Trophoblast cell (in vitro differentiated cells and primary cell): Measurements from ENCODE around the gene KMT2C. TPM values are rescaled to one million over a fixed set of nuclear protein-coding genes. Genes with fewer than 3 reads are reported as not detected.

Experiments used
- DNase-seq, 2 donors: peaks; one replicate each; pipeline ENCODE4 v3.0.0-alpha.2; 2016
- H2AFZ ChIP-seq: 2 replicates; pipeline ENCODE4 v1.6.1; 2013; ENCODE audit warnings: low read length, moderate library complexity, mild to moderate bottlenecking; ENCODE audit not compliant: insufficient read depth, poor library complexity
- H2AK5ac ChIP-seq: 2 replicates; pipeline ENCODE4 v1.6.1; 2013; ENCODE audit warnings: mild to moderate bottlenecking, low read length
- H2BK120ac ChIP-seq: 2 replicates; pipeline ENCODE4 v1.6.1; 2013; ENCODE audit warnings: low read length, mild to moderate bottlenecking, moderate library complexity; ENCODE audit not compliant: insufficient read depth, poor library complexity
- H2BK12ac ChIP-seq: 2 replicates; pipeline ENCODE4 v1.6.1; 2013; ENCODE audit warnings: mild to moderate bottlenecking, low read length, moderate library complexity
- H2BK5ac ChIP-seq: 2 replicates; pipeline ENCODE4 v1.6.1; 2013; ENCODE audit warnings: low read length, low read depth, moderate library complexity, mild to moderate bottlenecking; ENCODE audit not compliant: poor library complexity
- H3K14ac ChIP-seq: 2 replicates; pipeline ENCODE4 v1.6.1; 2013; ENCODE audit warnings: mild to moderate bottlenecking, low read length
- H3K18ac ChIP-seq: 2 replicates; pipeline ENCODE4 v1.6.1; 2013; ENCODE audit warnings: mild to moderate bottlenecking, low read length
- H3K23ac ChIP-seq: 2 replicates; pipeline ENCODE4 v1.6.1; 2013; ENCODE audit warnings: low read length
- H3K27ac ChIP-seq: 2 replicates; pipeline ENCODE4 v1.5.1; 2013; ENCODE audit warnings: low read depth, mild to moderate bottlenecking, inconsistent platforms, low read length, moderate library complexity
- H3K27me3 ChIP-seq: 2 replicates; pipeline ENCODE4 v1.6.1; 2013; ENCODE audit warnings: inconsistent platforms, mild to moderate bottlenecking, low read length, moderate library complexity; ENCODE audit not compliant: insufficient read depth
- H3K36me3 ChIP-seq, 2 experiments: 1 replicate in 1 of 2; 2 replicates in 1 of 2; pipeline ENCODE4 v1.6.1; 2013; ENCODE audit warnings: low read length in 2 of 2, mild to moderate bottlenecking in 2 of 2, moderate library complexity in 1 of 2; ENCODE audit not compliant: insufficient read depth in 2 of 2, control insufficient read depth in 1 of 2
- H3K4ac ChIP-seq: 2 replicates; pipeline ENCODE4 v1.6.1; 2013; ENCODE audit warnings: low read depth, mild to moderate bottlenecking, low read length, moderate library complexity
- H3K4me1 ChIP-seq, 2 experiments: 1 replicate in 1 of 2; 2 replicates in 1 of 2; pipeline ENCODE4 v1.6.1; 2013; ENCODE audit warnings: low read length in 2 of 2, mild to moderate bottlenecking in 2 of 2, moderate library complexity in 1 of 2; ENCODE audit not compliant: insufficient read depth in 2 of 2, control insufficient read depth in 1 of 2
- H3K4me2 ChIP-seq: 2 replicates; pipeline ENCODE4 v1.6.1; 2013; ENCODE audit warnings: inconsistent platforms, mild to moderate bottlenecking, low read length, moderate library complexity
- H3K4me3 ChIP-seq: 2 replicates; pipeline ENCODE4 v1.5.1; 2013; ENCODE audit warnings: mild to moderate bottlenecking, low read depth, low read length, inconsistent platforms
- H3K79me1 ChIP-seq: one replicate; pipeline ENCODE4 v1.6.1; 2013; ENCODE audit warnings: low read length
- H3K79me2 ChIP-seq: 2 replicates; pipeline ENCODE4 v1.6.1; 2013; ENCODE audit warnings: low read length, mild to moderate bottlenecking; ENCODE audit not compliant: control insufficient read depth, insufficient read depth, poor library complexity
- H3K9ac ChIP-seq: 2 replicates; pipeline ENCODE4 v1.6.1; 2013; ENCODE audit warnings: mild to moderate bottlenecking, low read length
- H3K9me3 ChIP-seq: 2 replicates; pipeline ENCODE4 v1.6.1; 2013; ENCODE audit warnings: low read depth, mild to moderate bottlenecking, control low read depth, inconsistent platforms, low read length; ENCODE audit not compliant: insufficient read depth
- H4K12ac ChIP-seq: 2 replicates; pipeline ENCODE4 v1.6.1; 2013; ENCODE audit warnings: low read depth, mild to moderate bottlenecking, low read length, moderate library complexity
- H4K8ac ChIP-seq: 2 replicates; pipeline ENCODE4 v1.6.1; 2013; ENCODE audit warnings: low read depth, mild to moderate bottlenecking, low read length, moderate library complexity
- H4K91ac ChIP-seq: one replicate; pipeline ENCODE4 v1.6.1; 2013; ENCODE audit warnings: low read depth, mild to moderate bottlenecking, low read length, moderate library complexity
- WGBS: extraction: QIAGEN DNeasy Blood & Tissue Kit; methylation state at CpG from one replicate; pipeline ENCODE4 v1.1.7; 2013; ENCODE audit warnings: missing lambda C conversion rate; ENCODE audit not compliant: insufficient read length, insufficient coverage; ENCODE audit errors: extremely low coverage; 5-methylcytosine and 5-hydroxymethylcytosine counted together
- polyA plus RNA-seq: library from polyadenylated mRNA; stranded (reverse); fragments of 200-250 nt; gene quantifications from 2 replicates; pipeline ENCODE4 v1.2.3, GENCODE V29; 2013

KMT2C gene
- 26.4 and 28.2 TPM in 2 replicates for polyA plus RNA-seq

DNA sequence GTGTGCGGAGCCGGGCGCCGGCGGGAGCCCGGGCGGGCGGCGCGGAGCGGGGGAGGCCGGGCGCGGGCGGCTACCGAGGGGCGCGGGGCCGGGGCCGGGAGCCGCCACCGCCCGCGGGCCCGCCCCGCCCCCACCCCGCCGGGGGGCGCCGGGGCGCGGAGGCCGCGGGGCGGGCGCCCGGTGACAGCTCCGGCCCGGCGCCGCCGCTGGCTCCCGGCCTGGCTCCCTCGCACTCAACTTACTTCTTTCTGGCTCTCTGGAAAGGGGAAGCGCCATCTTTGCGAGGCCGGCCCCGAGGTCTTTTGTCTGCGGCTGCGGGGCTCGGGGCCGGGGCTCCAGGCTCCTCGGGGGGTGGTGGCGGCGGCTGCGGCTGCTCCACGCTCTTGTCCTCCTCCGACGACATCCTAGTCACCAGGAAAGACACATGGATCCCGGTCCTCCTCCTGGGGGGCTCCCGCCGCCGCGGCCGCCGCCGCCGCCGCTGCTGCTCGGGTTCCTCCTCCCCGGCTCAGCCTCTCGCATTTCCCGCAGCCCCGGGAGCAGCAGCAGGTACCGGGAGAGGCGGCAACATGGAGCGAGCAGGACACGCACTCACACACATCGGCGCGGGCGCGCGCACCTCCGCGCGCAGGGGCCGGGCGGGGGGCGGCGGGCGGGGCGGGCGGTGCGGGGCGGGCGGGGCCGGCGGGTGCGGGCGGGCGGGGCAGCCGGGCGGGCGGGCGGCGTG, at the start of gene KMT2C:
TSS of gene KMT2C (minus strand) at position 620 of the 727 bp plus-strand sequence. CDS start at position 403, 217 bp downstream.
- H3K23ac ChIP-seq: no peak within 1 kb of the TSS
- H4K91ac ChIP-seq: peak within 1 kb of the TSS; percentile 98
- peak within 1 kb of the TSS; percentile 96 for H3K4me3 ChIP-seq
- peaks cover 16% of the 10 kb centered on the region for H3K79me1 ChIP-seq
- H3K4ac ChIP-seq: peak within 1 kb of the TSS; percentile 97
- H2BK120ac ChIP-seq: peak within 1 kb of the TSS; percentile 97
- peak within 1 kb of the TSS; percentile 91 for H2AFZ ChIP-seq
- H3K27me3 ChIP-seq: no peaks in the 10 kb centered on the region
- H3K27ac ChIP-seq: peak within 1 kb of the TSS; percentile 99
- H3K4me2 ChIP-seq: peak within 1 kb of the TSS; percentile 86
- H3K9me3 ChIP-seq: no peaks in the 10 kb centered on the region
- peak within 1 kb of the TSS; percentile 98 for H4K12ac ChIP-seq
- no peaks in the 10 kb centered on the region for H3K4me1 ChIP-seq
- peak; percentile 20 to 56 for DNase-seq
- peak within 1 kb of the TSS; percentile 91 for H2AK5ac ChIP-seq
- peak within 1 kb of the TSS; percentile 99 for H3K14ac ChIP-seq
- H3K18ac ChIP-seq: peak within 1 kb of the TSS; percentile 100
- WGBS: no CpG with 5 or more reads among the region's 107 CpGs
- H3K79me2 ChIP-seq: peaks cover 16% of the 10 kb centered on the region
- peak within 1 kb of the TSS; percentile 99 for H2BK5ac ChIP-seq
- H2BK12ac ChIP-seq: peak within 1 kb of the TSS; percentile 96
- peak within 1 kb of the TSS; percentile 97 for H4K8ac ChIP-seq
- H3K9ac ChIP-seq: peak within 1 kb of the TSS; percentile 91
- H3K36me3 ChIP-seq: no peaks in the 10 kb centered on the region

DNA sequence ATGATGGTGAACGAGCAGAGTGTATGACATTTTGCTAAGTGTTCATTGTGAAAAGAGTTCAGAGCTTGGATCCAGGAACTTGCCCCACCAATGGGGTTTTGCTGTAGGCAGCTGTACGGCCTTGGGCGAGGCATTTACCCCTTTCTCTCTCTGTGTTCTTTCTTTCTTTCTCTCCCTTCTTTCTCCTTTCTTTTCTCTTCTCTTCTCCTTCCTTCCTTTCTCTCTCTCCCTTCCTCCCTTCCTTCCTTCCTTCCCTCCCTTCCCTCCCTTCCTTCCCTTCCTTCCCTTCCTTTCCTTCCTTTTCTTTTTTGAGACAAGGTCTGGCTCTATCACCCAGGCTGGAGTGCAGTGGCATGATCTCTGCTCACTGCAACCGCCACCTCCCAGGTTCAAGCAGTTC, 45.3 kb upstream of the KMT2C start:
- Histone ChIP-seq H3K79me2 (no peaks in the 10 kb centered on the region), H3K14ac (no peak overlapping the region)
- WGBS: no CpG with 5 or more reads among the region's 4 CpGs

DNA sequence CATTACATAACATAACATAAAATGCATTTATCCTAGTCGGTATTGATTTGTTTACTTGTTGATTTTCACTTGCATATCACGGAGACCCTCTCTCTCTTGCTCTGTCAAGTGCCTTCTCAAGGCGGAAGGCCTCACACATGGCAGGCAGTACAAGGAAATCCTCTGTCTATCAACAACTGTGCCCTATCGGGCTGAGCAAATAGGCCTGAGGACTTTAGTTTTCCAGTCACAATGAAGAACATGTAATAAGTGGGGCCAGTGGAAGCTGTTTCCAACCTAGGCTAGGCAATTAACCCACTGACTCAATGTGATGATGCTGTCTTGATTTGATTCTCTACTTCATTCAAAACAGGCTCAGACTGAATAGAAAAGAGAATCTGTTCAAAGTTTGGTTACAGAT, 44.9 kb upstream of the KMT2C start:
- no peak overlapping the region for H2AK5ac ChIP-seq
- no peak overlapping the region for H4K12ac ChIP-seq
- H4K8ac ChIP-seq: no peak overlapping the region
- H3K4me3 ChIP-seq: no peak overlapping the region
- H2BK12ac ChIP-seq: no peak overlapping the region
- H3K79me2 ChIP-seq: no peaks in the 10 kb centered on the region
- no peak overlapping the region for H3K14ac ChIP-seq
- no peak overlapping the region for H2BK120ac ChIP-seq
- H3K9me3 ChIP-seq: no peaks in the 10 kb centered on the region
- H3K4me2 ChIP-seq: no peak overlapping the region
- no CpG with 5 or more reads among the region's 4 CpGs for WGBS
- DNase-seq: peak in 1 of 2 donors; percentile 12
- H3K4ac ChIP-seq: no peak overlapping the region
- no peak overlapping the region for H3K18ac ChIP-seq
- H3K27me3 ChIP-seq: no peaks in the 10 kb centered on the region
- no peak overlapping the region for H3K9ac ChIP-seq
- H2BK5ac ChIP-seq: no peak overlapping the region
- no peaks in the 10 kb centered on the region for H3K79me1 ChIP-seq
- H2AFZ ChIP-seq: no peak overlapping the region
- no peak overlapping the region for H3K23ac ChIP-seq
- H3K36me3 ChIP-seq: no peaks in the 10 kb centered on the region
- no peaks in the 10 kb centered on the region for H3K4me1 ChIP-seq
- no peak overlapping the region for H3K27ac ChIP-seq
- no peak overlapping the region for H4K91ac ChIP-seq

More for the DNA sequence above, 45.3 kb upstream of the KMT2C start:
- Histone ChIP-seq H2BK12ac (no peak overlapping the region), H2AFZ (no peak overlapping the region), H3K27me3 (no peaks in the 10 kb centered on the region), H2AK5ac (no peak overlapping the region), H4K8ac (no peak overlapping the region), H3K27ac (no peak overlapping the region), H3K9me3 (no peaks in the 10 kb centered on the region), H3K18ac (no peak overlapping the region), H3K23ac (no peak overlapping the region), H3K36me3 (no peaks in the 10 kb centered on the region), H3K79me1 (no peaks in the 10 kb centered on the region), H3K4me2 (no peak overlapping the region), H2BK5ac (no peak overlapping the region), H2BK120ac (no peak overlapping the region), H3K4me3 (no peak overlapping the region), H3K4ac (no peak overlapping the region), H3K4me1 (no peaks in the 10 kb centered on the region), H4K91ac (no peak overlapping the region), H4K12ac (no peak overlapping the region), H3K9ac (no peak overlapping the region)
- no peak for DNase-seq

DNA sequence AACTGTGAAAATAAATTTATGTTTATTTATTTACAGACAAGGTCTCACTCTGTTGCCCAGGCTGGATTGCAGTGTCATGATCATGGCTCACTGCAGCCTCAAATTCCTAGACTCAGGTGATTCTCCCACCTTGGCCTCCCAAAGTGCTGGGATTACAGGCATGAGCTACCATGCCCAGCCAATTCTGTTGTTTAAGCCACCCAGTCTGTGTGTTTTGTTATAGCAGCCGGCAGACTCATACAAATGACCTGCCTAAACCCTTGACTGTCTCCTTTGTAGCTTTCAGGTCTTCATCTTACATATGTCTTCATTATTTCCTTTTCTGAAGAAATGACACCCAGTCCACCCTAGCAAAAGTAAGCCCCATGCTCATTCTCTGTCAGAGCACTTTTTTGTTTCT, 43.8 kb upstream of the KMT2C start:
- H3K79me2 ChIP-seq: no peaks in the 10 kb centered on the region
- H3K4me1 ChIP-seq: no peaks in the 10 kb centered on the region
- no peak overlapping the region for H2BK120ac ChIP-seq
- no peak overlapping the region for H3K18ac ChIP-seq
- H2BK12ac ChIP-seq: no peak overlapping the region
- H3K27me3 ChIP-seq: no peaks in the 10 kb centered on the region
- H3K23ac ChIP-seq: no peak overlapping the region
- no peak overlapping the region for H3K4ac ChIP-seq
- no peak overlapping the region for H2AFZ ChIP-seq
- H4K8ac ChIP-seq: no peak overlapping the region
- no peaks in the 10 kb centered on the region for H3K9me3 ChIP-seq
- no peaks in the 10 kb centered on the region for H3K79me1 ChIP-seq
- no peak overlapping the region for H3K4me3 ChIP-seq
- no peak overlapping the region for H2BK5ac ChIP-seq
- H4K12ac ChIP-seq: no peak overlapping the region
- H3K14ac ChIP-seq: no peak overlapping the region
- H2AK5ac ChIP-seq: no peak overlapping the region
- WGBS: no CpG with 5 or more reads among the region's 1 CpG
- no peak overlapping the region for H3K27ac ChIP-seq
- H3K36me3 ChIP-seq: no peaks in the 10 kb centered on the region
- H3K9ac ChIP-seq: no peak overlapping the region
- H3K4me2 ChIP-seq: no peak overlapping the region
- no peak for DNase-seq
- no peak overlapping the region for H4K91ac ChIP-seq
